KOPT-K1 (cell line): Measurements from ENCODE around the gene AKT1.

ENCODE experiments used
- H3K27ac ChIP-seq: fragments of 200-600 bp; sonication (generic); 2 replicates; pipeline ENCODE4 v1.5.1; 2016; ENCODE audit warnings: antibody characterized with exemption, mild to moderate bottlenecking, low read depth, low read length; ENCODE audit not compliant: poor library complexity, severe bottlenecking
- H3K36me3 ChIP-seq: fragments of 200-600 bp; sonication (generic); 2 replicates; pipeline ENCODE4 v1.5.1; 2017; ENCODE audit warnings: antibody characterized with exemption, mild to moderate bottlenecking, low read length, moderate library complexity; ENCODE audit not compliant: insufficient read depth
- H3K9me3 ChIP-seq: fragments of 200-600 bp; sonication (generic); 2 replicates; pipeline ENCODE4 v1.5.1; 2017; ENCODE audit warnings: antibody characterized with exemption, low read length, mild to moderate bottlenecking; ENCODE audit not compliant: insufficient read depth, poor library complexity, severe bottlenecking

AKT1 gene

GRCh38 chr14:104797115-104798044 lies 1.8 kb upstream of the AKT1 start:
- Histone ChIP-seq H3K9me3 (no peaks in the 10 kb centered on the region), H3K27ac (no peak overlapping the region), H3K36me3 (peaks cover 11% of the 10 kb centered on the region; the same call in 1 of the 2 replicates)

DNA sequence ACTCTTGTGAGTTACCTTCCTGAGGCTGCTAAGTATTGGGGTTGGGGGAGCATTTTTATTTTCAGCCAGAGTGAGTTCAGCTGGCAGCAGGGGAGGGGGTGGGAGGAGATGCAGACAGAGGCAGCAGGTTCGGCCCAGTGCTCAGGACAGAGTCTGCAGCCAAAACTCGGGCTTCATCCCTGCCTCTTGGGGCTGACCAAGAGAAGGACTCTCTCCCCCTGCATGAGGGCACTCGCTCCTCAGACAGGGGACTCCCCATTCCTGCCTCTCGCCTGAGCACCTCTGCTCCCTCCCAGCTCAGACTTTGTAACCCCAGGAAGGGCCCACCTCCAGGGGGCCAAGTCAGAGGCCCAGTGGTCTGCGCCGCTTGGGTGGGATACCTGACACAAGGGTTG lies 1.1 kb upstream of the AKT1 start:
- H3K27ac ChIP-seq: no peak overlapping the region

GRCh38 chr14:104795781-104796686 lies 486 bp upstream of the AKT1 start:
- peak overlapping the region; percentile 61 for H3K27ac ChIP-seq

More for the DNA sequence above, 1.1 kb upstream of the AKT1 start:
- H3K36me3 ChIP-seq: peaks cover 18% of the 10 kb centered on the region
- no peaks in the 10 kb centered on the region for H3K9me3 ChIP-seq

GRCh38 chr14:104794631-104794992 lies 936 bp downstream of the AKT1 start:
- H3K36me3 ChIP-seq: peaks cover 37% of the 10 kb centered on the region
- peak overlapping the region; percentile 65 for H3K27ac ChIP-seq
- no peaks in the 10 kb centered on the region for H3K9me3 ChIP-seq

More at GRCh38 chr14:104795781-104796686, 486 bp upstream of the AKT1 start:
- Histone ChIP-seq H3K9me3 (no peaks in the 10 kb centered on the region), H3K36me3 (peaks cover 24% of the 10 kb centered on the region)

DNA sequence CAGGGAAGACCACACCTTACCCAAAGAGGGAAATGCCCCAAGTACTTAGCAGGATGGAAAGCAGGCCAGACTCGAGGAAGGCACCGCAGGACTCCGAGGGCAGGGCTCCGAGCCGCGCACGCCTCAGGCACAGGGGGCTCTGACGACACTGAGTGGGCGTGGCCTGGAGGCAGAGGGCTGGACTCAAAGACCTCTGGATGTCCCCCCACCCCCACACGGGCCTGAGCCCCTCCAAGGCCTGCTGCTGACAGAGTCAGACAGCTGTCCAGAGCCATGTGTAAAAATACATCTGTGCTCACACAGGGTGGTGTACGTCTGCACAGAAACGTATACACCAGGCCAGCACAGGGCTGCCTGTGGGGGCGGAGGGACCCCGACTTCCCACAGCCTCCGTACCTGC lies 1.4 kb downstream of the AKT1 start:
- Histone ChIP-seq H3K27ac (peak overlapping the region; percentile 65), H3K9me3 (no peaks in the 10 kb centered on the region), H3K36me3 (peaks cover 42% of the 10 kb centered on the region)

DNA sequence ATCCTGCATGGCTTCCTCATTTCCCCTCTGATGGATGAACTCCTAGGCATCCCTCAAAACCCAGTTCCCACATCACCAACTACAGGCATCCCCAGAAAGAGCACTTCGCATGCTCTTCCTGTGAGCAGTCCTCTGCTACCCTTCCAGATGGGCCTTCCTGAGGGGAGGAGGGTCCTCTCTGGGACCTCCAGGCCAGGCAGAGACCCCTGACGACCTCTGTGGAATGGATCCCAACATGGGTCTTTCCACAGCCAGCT lies 1.9 kb downstream of the AKT1 start:
- Histone ChIP-seq H3K27ac (peak overlapping the region; percentile 65), H3K9me3 (no peaks in the 10 kb centered on the region), H3K36me3 (peaks cover 47% of the 10 kb centered on the region)

GRCh38 chr14:104792945-104793702 lies 2.4 kb downstream of the AKT1 start:
- peaks cover 52% of the 10 kb centered on the region for H3K36me3 ChIP-seq
- H3K9me3 ChIP-seq: no peaks in the 10 kb centered on the region
- H3K27ac ChIP-seq: peak overlapping the region; percentile 65

- Histone ChIP-seq H3K36me3 (peaks cover 60% of the 10 kb centered on the region), H3K27ac (no peak overlapping the region), H3K9me3 (no peaks in the 10 kb centered on the region)
Observed at GRCh38 chr14:104792101-104792884, 3.3 kb downstream of the AKT1 start.

- Histone ChIP-seq H3K27ac (no peak overlapping the region), H3K9me3 (no peaks in the 10 kb centered on the region), H3K36me3 (peaks cover 68% of the 10 kb centered on the region)
Observed at GRCh38 chr14:104791425-104791824, 4.1 kb downstream of the AKT1 start.

DNA sequence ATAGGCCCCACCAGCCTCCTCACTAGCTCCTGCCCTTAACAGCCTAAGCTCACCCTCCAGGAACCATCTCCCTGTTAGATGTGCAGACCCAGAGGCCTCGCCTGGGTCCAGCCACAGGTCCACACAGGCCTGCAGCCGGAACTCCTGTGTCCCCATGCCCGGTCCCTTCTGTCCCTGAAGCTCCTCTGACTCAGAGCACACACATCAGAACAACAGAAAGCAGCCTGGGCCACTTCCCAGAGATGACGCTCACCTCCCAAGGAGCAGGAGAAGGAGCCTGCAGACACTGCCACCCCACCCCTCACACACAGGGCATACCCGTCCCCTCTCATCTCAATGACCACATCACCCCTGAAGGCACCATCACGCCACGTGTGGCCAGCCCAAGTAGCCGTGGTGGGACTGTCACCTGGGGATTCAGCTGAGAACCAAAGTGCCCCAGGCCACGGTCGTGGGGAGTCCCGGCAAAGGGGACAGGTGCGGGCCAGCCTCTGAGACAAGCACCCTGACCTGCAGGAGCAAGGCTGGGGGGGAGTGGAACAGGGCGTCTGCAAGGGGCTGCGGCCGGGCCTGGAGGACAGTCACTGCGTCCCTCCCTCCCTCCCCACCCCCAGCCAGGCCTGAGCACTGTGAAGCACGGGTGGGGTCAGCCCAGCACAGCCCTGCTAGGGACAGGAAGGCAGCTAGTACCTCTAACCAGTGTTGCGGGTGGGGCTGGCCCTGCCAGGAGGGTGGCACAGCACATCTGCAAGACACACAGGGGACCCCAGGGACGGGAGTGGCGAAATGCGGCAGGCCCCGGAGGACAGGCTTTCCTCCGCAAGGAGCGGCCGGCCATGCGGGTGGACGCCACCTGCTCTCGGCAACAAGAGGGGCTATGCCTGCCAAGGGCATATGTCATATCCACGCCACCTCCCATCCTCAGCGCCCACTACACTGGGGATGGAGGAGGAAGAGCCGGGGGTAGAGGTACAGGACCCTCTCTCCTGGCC lies 5.5 kb downstream of the AKT1 start:
- Histone ChIP-seq H3K36me3 (peaks cover 69% of the 10 kb centered on the region), H3K27ac (no peak overlapping the region), H3K9me3 (no peaks in the 10 kb centered on the region)

- Histone ChIP-seq H3K36me3 (peaks cover 76% of the 10 kb centered on the region), H3K9me3 (no peaks in the 10 kb centered on the region), H3K27ac (no peak overlapping the region)
Observed at GRCh38 chr14:104788873-104789663, 6.5 kb downstream of the AKT1 start.

GRCh38 chr14:104788161-104788818 lies 7.3 kb downstream of the AKT1 start:
- Histone ChIP-seq H3K36me3 (peaks cover 73% of the 10 kb centered on the region), H3K27ac (no peak overlapping the region), H3K9me3 (no peaks in the 10 kb centered on the region)
